ENCODE measurements around the gene FAAP100. TPM values are rescaled to one million over a fixed set of nuclear protein-coding genes. Genes with fewer than 3 reads are reported as not detected.

The FAAP100 gene
- total and polyA plus RNA-seq, 3 donors from 2014 or later: 17.6 to 45.8 (median 42.6) TPM

DNA sequence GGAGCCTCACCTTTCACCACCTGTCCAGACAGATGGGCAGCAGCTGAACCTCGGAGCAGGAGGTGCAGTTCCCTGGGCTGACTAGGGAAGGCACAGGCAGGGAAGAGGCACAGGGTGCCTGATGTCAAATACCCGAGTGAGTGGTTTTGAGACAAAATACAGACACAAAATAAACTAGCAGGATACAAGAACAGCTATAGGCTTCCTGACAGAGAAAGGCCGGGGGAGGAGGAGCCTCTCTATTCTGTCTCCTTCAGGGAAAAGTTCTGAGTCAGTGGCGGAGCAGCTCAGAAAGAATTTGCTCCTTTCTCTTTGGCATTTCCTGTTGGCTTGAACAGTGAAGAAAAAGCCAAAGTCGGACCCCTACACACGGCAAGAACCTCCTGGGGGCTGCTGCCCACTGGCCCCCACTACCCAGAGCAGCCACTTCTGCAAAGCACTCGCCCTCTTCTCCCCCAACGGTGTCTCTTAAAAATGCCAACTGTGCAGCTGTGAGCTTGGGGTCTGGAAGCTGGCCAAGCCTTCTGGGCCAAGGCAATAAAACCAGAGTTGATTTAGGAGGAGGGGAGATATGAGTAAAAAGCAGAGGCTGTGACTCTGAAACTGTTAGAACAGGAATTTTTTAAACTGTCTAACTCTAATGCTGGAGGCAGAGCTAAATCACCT, 14.4 kb upstream of the FAAP100 start:
- TF ChIP-seq POLR2A (IDR thresholded peaks at IDR 0.05): no peak
- TF ChIP-seq, protein P1, sequence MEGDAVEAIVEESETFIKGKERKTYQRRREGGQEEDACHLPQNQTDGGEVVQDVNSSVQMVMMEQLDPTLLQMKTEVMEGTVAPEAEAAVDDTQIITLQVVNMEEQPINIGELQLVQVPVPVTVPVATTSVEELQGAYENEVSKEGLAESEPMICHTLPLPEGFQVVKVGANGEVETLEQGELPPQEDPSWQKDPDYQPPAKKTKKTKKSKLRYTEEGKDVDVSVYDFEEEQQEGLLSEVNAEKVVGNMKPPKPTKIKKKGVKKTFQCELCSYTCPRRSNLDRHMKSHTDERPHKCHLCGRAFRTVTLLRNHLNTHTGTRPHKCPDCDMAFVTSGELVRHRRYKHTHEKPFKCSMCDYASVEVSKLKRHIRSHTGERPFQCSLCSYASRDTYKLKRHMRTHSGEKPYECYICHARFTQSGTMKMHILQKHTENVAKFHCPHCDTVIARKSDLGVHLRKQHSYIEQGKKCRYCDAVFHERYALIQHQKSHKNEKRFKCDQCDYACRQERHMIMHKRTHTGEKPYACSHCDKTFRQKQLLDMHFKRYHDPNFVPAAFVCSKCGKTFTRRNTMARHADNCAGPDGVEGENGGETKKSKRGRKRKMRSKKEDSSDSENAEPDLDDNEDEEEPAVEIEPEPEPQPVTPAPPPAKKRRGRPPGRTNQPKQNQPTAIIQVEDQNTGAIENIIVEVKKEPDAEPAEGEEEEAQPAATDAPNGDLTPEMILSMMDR (IDR thresholded peaks at IDR 0.05): no peak

DNA sequence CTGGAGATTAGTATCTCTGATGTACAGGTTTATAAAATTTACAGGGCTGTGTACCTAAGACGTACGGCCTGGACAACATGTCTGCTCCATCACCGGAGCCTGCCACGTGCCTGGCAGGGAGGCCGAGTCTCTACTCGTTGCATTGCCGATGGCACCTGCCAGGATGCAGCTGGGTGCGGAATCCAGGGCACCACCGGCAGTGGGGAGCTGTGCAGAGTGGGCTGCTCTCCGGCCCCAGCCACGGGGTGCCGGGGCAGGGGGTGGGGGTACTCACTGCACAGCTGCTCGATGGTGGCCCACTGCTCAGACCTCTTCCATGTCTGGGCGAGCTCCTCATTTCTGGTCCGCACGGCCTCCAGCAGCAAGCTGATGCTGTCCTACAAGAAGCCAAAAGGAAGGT, 13.1 kb upstream of the FAAP100 start:
- DNase-seq: no peak
- Histone ChIP-seq H3K27me3 (no peaks in the 10 kb centered on the region), H3K27ac (no peak overlapping the region), H3K36me3 (ENCODE audit: low read depth, missing control alignments) (no peaks in the 10 kb centered on the region), H3K9me3 (no peaks in the 10 kb centered on the region), H3K4me3 (no peak overlapping the region), H3K4me1 (peaks cover 13% of the 10 kb centered on the region)
- intact Hi-C loops (cut with DNase I; ENCODE audit: low total_unique reads): no loop called here
- TF ChIP-seq, protein P1 (IDR thresholded peaks at IDR 0.05): no peak
- no peak for TF ChIP-seq POLR2A (IDR thresholded peaks at IDR 0.05)
- 91 to 96% methylated on average over 11 to 16 of the region's 16 CpGs for WGBS, 2 donors

More for the DNA sequence above, 14.4 kb upstream of the FAAP100 start:
- no peaks in the 10 kb centered on the region for H3K9me3 ChIP-seq
- no peaks in the 10 kb centered on the region for H3K36me3 ChIP-seq (ENCODE audit: low read depth, missing control alignments)
- 23 to 41% methylated on average over 8 of the region's 8 CpGs for WGBS, 2 donors
- H3K27ac ChIP-seq: peak overlapping the region in 1 of 2 donors; percentile 74
- no peak overlapping the region for H3K4me3 ChIP-seq
- peak; percentile 72 for DNase-seq
- intact Hi-C loops (cut with DNase I; ENCODE audit: low total_unique reads): no loop called here
- H3K27me3 ChIP-seq: no peaks in the 10 kb centered on the region
- H3K4me1 ChIP-seq: peaks cover 13% of the 10 kb centered on the region

DNA sequence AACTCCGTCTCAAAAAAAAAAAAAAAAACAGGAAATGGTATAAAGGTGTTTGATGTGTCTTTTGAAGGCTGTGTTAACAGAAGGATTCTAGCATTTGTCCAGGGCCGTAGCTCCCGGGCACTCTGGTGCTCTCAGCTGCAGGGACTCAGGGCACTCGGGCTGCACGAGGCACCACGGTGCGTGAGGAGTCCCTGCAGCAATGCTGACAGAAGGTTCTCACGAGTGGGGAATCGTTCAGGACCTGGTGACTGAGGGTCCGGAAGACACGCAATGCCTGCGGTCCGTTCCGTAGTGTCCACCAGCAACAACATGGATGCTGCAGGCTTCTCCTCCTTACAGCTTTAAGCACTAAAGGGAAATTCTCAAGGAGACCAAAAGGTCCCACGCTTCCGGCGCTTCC, 12.6 kb upstream of the FAAP100 start:
- intact Hi-C loops (cut with DNase I; ENCODE audit: low total_unique reads): no loop called here
- 94% methylated on average over 17 of the region's 17 CpGs for WGBS, 2 donors
- Histone ChIP-seq H3K4me1 (peaks cover 13% of the 10 kb centered on the region), H3K36me3 (ENCODE audit: low read depth, missing control alignments) (no peaks in the 10 kb centered on the region), H3K27ac (no peak overlapping the region), H3K9me3 (no peaks in the 10 kb centered on the region), H3K27me3 (no peaks in the 10 kb centered on the region), H3K4me3 (no peak overlapping the region)
- TF ChIP-seq, protein P1 (IDR thresholded peaks at IDR 0.05): no peak
- TF ChIP-seq POLR2A (IDR thresholded peaks at IDR 0.05): no peak
- DNase-seq: no peak

DNA sequence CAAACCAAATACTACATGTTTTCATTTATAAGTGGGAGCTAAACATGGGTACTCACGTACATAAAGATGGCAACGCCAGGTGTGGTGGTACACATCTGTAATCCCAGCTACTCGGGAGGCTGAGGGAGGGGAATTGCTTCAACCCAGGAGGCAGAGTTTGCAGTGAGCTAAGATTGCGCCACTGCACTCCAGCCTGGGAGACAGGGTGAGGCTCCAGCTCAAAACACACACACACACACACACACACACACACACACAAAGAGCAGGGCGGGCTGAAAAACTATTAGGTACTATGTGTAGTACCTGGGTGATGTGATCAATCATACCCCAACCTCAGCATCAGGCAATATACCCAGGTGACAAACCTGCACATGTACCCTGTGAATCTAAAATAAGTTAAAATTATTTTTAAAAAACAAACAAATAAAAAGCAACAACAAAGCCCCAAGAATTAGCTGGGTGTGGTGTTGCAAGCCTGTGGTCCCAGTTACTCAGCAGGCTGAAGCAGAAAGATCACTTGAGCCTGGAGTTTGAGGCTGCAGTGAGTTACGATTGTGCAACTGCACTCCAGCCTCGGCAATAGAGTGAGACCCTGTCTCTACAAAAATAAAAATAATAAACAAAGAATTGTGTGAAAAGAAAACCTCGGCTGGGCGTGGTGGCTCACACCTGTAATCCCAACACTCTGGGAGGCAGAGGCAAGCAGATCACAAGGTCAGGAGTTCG, 11.9 kb upstream of the FAAP100 start:
- no peak for DNase-seq
- Histone ChIP-seq H3K4me1 (peaks cover 13% of the 10 kb centered on the region), H3K9me3 (no peaks in the 10 kb centered on the region), H3K27ac (no peak overlapping the region), H3K27me3 (no peaks in the 10 kb centered on the region), H3K36me3 (ENCODE audit: low read depth, missing control alignments) (no peaks in the 10 kb centered on the region), H3K4me3 (no peak overlapping the region)
- 90 to 92% methylated on average over 10 of the region's 10 CpGs for WGBS, 2 donors
- no peak for TF ChIP-seq POLR2A (IDR thresholded peaks at IDR 0.05)
- TF ChIP-seq, protein P1 (IDR thresholded peaks at IDR 0.05): no peak
- intact Hi-C loops (cut with DNase I; ENCODE audit: low total_unique reads): no loop called here
